Keratinocyte (primary cell): Measurements from ENCODE around the gene GFOD1. TPM values are rescaled to one million over a fixed set of nuclear protein-coding genes. Genes with fewer than 3 reads are reported as not detected.
"Not testable (repeated sequence)": the region's sequence is repeated elsewhere in the genome, so short reads cannot be mapped to it uniquely, and the experiment has no call there.

Experiments used
- DNase-seq: peaks from one replicate; pipeline ENCODE4 v3.0.0-alpha.2; 2011; ENCODE audit warnings: low read depth, missing footprints, low spot score
- FAIRE-seq: peaks from 2 replicates; lab custom pipeline; 2011; peaks lifted over from hg19 to GRCh38; lab: Jason Lieb, UNC
- H2AFZ ChIP-seq: 2 replicates; pipeline ENCODE4 v1.6.0; 2012; ENCODE audit warnings: low read length, control low read depth, inconsistent platforms; ENCODE audit not compliant: control insufficient read depth
- H3K27ac ChIP-seq: 2 replicates; pipeline ENCODE4 v1.5.1; 2011; ENCODE audit warnings: low read length; ENCODE audit not compliant: control insufficient read depth, insufficient read depth
- H3K27me3 ChIP-seq: 3 replicates; pipeline ENCODE4 v1.6.0; 2011; ENCODE audit warnings: low read length; ENCODE audit not compliant: control insufficient read depth, insufficient read depth; ENCODE audit errors: extremely low read depth
- H3K36me3 ChIP-seq, 2 experiments: 2 replicates in 1 of 2; 3 replicates in 1 of 2; pipeline ENCODE4 v1.5.1; 2011; ENCODE audit warnings: low read length in 2 of 2, mild to moderate bottlenecking in 1 of 2; ENCODE audit not compliant: control insufficient read depth in 2 of 2, insufficient read depth in 2 of 2; ENCODE audit errors: extremely low read depth in 1 of 2
- H3K4me1 ChIP-seq: 3 replicates; pipeline ENCODE4 v1.5.1; 2011; ENCODE audit warnings: low read length; ENCODE audit not compliant: control insufficient read depth, insufficient read depth; ENCODE audit errors: extremely low read depth
- H3K4me2 ChIP-seq: 3 replicates; pipeline ENCODE4 v1.6.0; 2011; ENCODE audit warnings: low read depth, low read length; ENCODE audit not compliant: control insufficient read depth, insufficient read depth; ENCODE audit errors: extremely low read depth
- H3K4me3 ChIP-seq, 3 experiments: fragments of 200-600 bp in 1 of 3; sonication (generic) in 1 of 3; 2 replicates in 2 of 3; 3 replicates in 1 of 3; pipeline ENCODE4 v1.5.1; 2011 to 2016; ENCODE audit warnings: low read length in 3 of 3, mild to moderate bottlenecking in 3 of 3, control low read depth in 2 of 3, inconsistent platforms in 1 of 3, low read depth in 1 of 3, mixed read lengths in 1 of 3, mixed run types in 1 of 3, moderate library complexity in 1 of 3; ENCODE audit not compliant: control insufficient read depth in 2 of 3, insufficient read depth in 2 of 3; ENCODE audit errors: extremely low read depth in 1 of 3
- H3K79me2 ChIP-seq: 2 replicates; pipeline ENCODE4 v1.6.0; 2012; ENCODE audit warnings: low read length; ENCODE audit not compliant: control insufficient read depth, insufficient read depth
- H3K9ac ChIP-seq: 3 replicates; pipeline ENCODE4 v1.6.0; 2011; ENCODE audit warnings: low read length; ENCODE audit not compliant: control insufficient read depth, insufficient read depth; ENCODE audit errors: extremely low read depth
- H3K9me1 ChIP-seq: 3 replicates; pipeline ENCODE4 v1.6.0; 2011; ENCODE audit warnings: low read length; ENCODE audit not compliant: control insufficient read depth, insufficient read depth; ENCODE audit errors: extremely low read depth
- H3K9me3 ChIP-seq: 2 replicates; pipeline ENCODE4 v1.5.1; 2012; ENCODE audit warnings: low read depth, low read length; ENCODE audit not compliant: control insufficient read depth
- H4K20me1 ChIP-seq: 3 replicates; pipeline ENCODE4 v1.6.0; 2011; ENCODE audit warnings: low read length; ENCODE audit not compliant: control insufficient read depth, insufficient read depth; ENCODE audit errors: extremely low read depth
- EZH2 ChIP-seq: IDR thresholded peaks from one replicate; pipeline ENCODE4 v1.6.1; 2012; ENCODE audit warnings: inconsistent platforms, mild to moderate bottlenecking, low read length, moderate library complexity
- dilution Hi-C: fragments of 300-500 bp; cut with MboI; formaldehyde crosslinking; loops from one replicate; pipeline ENCODE4 v1.7.0; 2020; ENCODE audit warnings: low sequenced_read_pairs; ENCODE audit not compliant: extremely low pct_ligation_motif_present
- polyA plus RNA-seq, 5 experiments: library from polyadenylated mRNA; depleted of rRNA in 3 of 5; stranded (reverse) in 3 of 5; stranded (forward) in 1 of 5; unstranded in 1 of 5; fragments of >200 nt; gene quantifications; 1 replicate in 1 of 5; 2 replicates in 3 of 5; 3 replicates in 1 of 5; pipeline versions ENCODE4 v1.2.1 to v1.2.3, GENCODE V29; 2011 to 2012; ENCODE audit warnings: missing spikeins in 2 of 5, low read depth in 1 of 5, low replicate concordance in 1 of 5
- TF ChIP-seq, protein P1 (sequence below), 3 experiments: IDR thresholded peaks in 1 of 3; conservative IDR thresholded peaks in 1 of 3; optimal IDR thresholded peaks in 1 of 3; 2 replicates in 2 of 3; 3 replicates in 1 of 3; pipeline versions ENCODE3 to v1.5.1; 2011; ENCODE audit warnings: low read length in 3 of 3, mild to moderate bottlenecking in 3 of 3, moderate library complexity in 2 of 3, control low read depth in 1 of 3, inconsistent platforms in 1 of 3; ENCODE audit not compliant: insufficient read depth in 2 of 3; ENCODE audit errors: extremely low read depth in 1 of 3

The GFOD1 gene
- polyA plus RNA-seq, 1 donor (not counting 4 experiments of a cell fraction or from before 2014, with no cell fraction given) = 7.2 TPM

DNA sequence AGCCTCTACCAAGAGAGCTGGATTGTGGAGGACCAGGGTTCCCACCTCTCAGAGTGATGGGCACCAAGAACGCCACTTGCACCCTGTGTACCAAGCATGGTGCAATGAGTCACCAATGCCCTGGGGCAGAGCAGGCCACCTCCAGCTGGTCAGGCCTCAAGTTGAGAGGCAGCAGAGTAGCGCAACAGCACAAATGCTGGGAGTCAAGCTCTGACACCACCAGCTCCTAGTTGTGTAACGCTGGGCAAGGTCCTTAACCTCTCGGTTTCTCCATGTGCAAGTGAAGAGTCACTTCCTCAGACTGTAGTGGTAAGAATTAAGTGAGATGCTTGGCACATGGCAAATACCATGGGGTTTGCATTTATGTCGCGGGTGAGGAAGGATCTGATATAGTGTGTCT, 25.6 kb downstream of the GFOD1 start:
- dilution Hi-C loops = no loop called here
- Histone ChIP-seq H3K4me1 (peaks cover 27% of the 10 kb centered on the region), H3K9me3 (no peaks in the 10 kb centered on the region), H2AFZ (no peak overlapping the region), H3K4me3 (no peak overlapping the region), H3K36me3 (peaks cover 3% of the 10 kb centered on the region in 2 experiments), H3K4me2 (no peak overlapping the region), H3K9ac (no peak overlapping the region), H3K9me1 (peaks cover 4% of the 10 kb centered on the region), H3K79me2 (peaks cover 36% of the 10 kb centered on the region), H4K20me1 (no peaks in the 10 kb centered on the region), H3K27me3 (no peaks in the 10 kb centered on the region), H3K27ac (no peak overlapping the region)
- DNase-seq (no peak), FAIRE-seq (no peak)
- no peak for TF ChIP-seq EZH2
- TF ChIP-seq, protein P1, sequence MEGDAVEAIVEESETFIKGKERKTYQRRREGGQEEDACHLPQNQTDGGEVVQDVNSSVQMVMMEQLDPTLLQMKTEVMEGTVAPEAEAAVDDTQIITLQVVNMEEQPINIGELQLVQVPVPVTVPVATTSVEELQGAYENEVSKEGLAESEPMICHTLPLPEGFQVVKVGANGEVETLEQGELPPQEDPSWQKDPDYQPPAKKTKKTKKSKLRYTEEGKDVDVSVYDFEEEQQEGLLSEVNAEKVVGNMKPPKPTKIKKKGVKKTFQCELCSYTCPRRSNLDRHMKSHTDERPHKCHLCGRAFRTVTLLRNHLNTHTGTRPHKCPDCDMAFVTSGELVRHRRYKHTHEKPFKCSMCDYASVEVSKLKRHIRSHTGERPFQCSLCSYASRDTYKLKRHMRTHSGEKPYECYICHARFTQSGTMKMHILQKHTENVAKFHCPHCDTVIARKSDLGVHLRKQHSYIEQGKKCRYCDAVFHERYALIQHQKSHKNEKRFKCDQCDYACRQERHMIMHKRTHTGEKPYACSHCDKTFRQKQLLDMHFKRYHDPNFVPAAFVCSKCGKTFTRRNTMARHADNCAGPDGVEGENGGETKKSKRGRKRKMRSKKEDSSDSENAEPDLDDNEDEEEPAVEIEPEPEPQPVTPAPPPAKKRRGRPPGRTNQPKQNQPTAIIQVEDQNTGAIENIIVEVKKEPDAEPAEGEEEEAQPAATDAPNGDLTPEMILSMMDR (optimal IDR thresholded peaks at IDR 0.05 in 1 of 3, IDR thresholded peaks at IDR 0.05 in 1 of 3, conservative IDR thresholded peaks at IDR 0.05 in 1 of 3; ENCODE audit: extremely low read depth in 1 of 3, insufficient read depth in 2 of 3, low read length in 3 of 3) = no peak

DNA sequence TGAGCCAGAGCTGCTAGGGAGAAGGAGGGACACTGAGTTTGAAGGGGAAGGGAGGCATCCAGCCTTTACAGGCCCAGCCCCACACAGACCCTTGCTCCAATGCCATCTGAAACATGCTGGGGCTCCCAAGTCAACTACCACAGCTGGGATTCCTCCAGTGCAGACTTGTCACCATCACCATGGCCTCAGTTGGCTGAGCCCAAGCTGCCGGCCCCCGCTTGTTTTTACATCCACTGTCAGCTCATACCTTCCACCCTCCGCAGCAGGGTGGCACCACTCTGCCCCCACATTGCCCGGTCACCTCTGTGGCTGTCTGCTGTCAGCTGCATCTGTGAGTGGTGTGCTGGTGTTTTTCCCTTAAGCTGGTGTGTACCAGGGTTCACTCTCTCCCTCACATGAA, 26.1 kb downstream of the GFOD1 start:
- FAIRE-seq (no peak), DNase-seq (no peak)
- no peak overlapping the region for H2AFZ ChIP-seq
- peaks cover 3% of the 10 kb centered on the region in 2 experiments for H3K36me3 ChIP-seq
- H3K4me3 ChIP-seq = no peak overlapping the region
- TF ChIP-seq, protein P1 (optimal IDR thresholded peaks at IDR 0.05 in 1 of 3, IDR thresholded peaks at IDR 0.05 in 1 of 3, conservative IDR thresholded peaks at IDR 0.05 in 1 of 3; ENCODE audit: extremely low read depth in 1 of 3, insufficient read depth in 2 of 3, low read length in 3 of 3) = no peak
- no peak for TF ChIP-seq EZH2
- H3K27ac ChIP-seq = no peak overlapping the region
- peaks cover 34% of the 10 kb centered on the region for H3K79me2 ChIP-seq
- no peak overlapping the region for H3K9ac ChIP-seq
- no peaks in the 10 kb centered on the region for H3K9me3 ChIP-seq
- H3K9me1 ChIP-seq = peaks cover 4% of the 10 kb centered on the region
- H4K20me1 ChIP-seq = no peaks in the 10 kb centered on the region
- no peaks in the 10 kb centered on the region for H3K27me3 ChIP-seq
- peaks cover 26% of the 10 kb centered on the region for H3K4me1 ChIP-seq
- dilution Hi-C loops = no loop called here
- H3K4me2 ChIP-seq = no peak overlapping the region

DNA sequence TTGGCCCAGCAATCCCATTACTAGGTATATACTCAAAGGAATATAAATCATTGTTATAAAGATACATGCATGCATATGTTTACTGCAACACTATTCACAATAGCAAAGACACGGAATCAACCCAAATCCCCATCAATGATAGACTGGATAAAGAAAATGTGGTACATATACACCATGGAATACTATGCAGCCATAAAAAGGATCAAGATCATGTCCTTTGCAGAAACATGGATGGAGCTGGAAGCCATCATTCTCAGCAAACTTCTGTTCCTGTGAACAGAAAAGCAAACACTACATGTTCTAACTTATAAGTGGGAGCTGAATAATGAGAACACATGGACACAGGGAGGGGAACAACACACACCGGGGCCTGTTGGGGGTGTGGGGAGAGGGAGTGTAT, 27.1 kb downstream of the GFOD1 start:
- peaks cover 16% of the 10 kb centered on the region for H3K4me1 ChIP-seq
- H3K9me1 ChIP-seq, dilution Hi-C loops: not testable (repeated sequence)

More for the DNA sequence above, 27.1 kb downstream of the GFOD1 start:
- H3K9ac ChIP-seq, H3K4me3 ChIP-seq, H3K27ac ChIP-seq, H4K20me1 ChIP-seq, H3K9me3 ChIP-seq, FAIRE-seq, H3K4me2 ChIP-seq, H3K27me3 ChIP-seq, DNase-seq, H3K36me3 ChIP-seq, H2AFZ ChIP-seq: not testable (repeated sequence)
- peaks cover 42% of the 10 kb centered on the region for H3K79me2 ChIP-seq
